SK-N-SH (cell line): ENCODE data around the gene SIX4. TPM values are rescaled to one million over a fixed set of nuclear protein-coding genes. Genes with fewer than 3 reads are reported as not detected.

Experiments
- CTCF ChIA-PET: fragments of 300-600, 350-600 bp; formaldehyde crosslinking; extraction: SDS; loops from one replicate; lab custom pipeline; 2021; lab: Yijun Ruan, JAX
- POLR2A ChIA-PET: fragments of 350-600 bp; sonication (Branson Sonifier 250); formaldehyde crosslinking; extraction: SDS; loops from one replicate; lab custom pipeline; 2020; ENCODE audit warnings: antibody characterized with exemption, inconsistent platforms; lab: Yijun Ruan, JAX
- DNase-seq: peaks from one replicate; pipeline ENCODE4 v3.0.0; 2012
- H2AFZ ChIP-seq: fragments of 200-600 bp; sonication (generic); 2 replicates; pipeline ENCODE4 v1.8.1; 2016; ENCODE audit warnings: antibody characterized with exemption, mild to moderate bottlenecking, low read depth
- H3F3A ChIP-seq: fragments of 200-600 bp; sonication (generic); replicated peaks from 2 replicates; pipeline ENCODE3; 2016; ENCODE audit warnings: antibody characterized with exemption, mild to moderate bottlenecking; ENCODE audit not compliant: insufficient read depth
- H3K27ac ChIP-seq, 2 experiments: fragments of 200-500 bp in 1 of 2; fragments of 200-600 bp in 1 of 2; sonication (Bioruptor generic) in 1 of 2; sonication (generic), shearing (Covaris generic) in 1 of 2; 2 replicates each; pipeline versions ENCODE4 v1.5.1 to v1.6.1; 2014 to 2016; ENCODE audit warnings: low read depth in 2 of 2, inconsistent platforms in 1 of 2, low read length in 1 of 2, mild to moderate bottlenecking in 1 of 2, mixed read lengths in 1 of 2
- H3K27me3 ChIP-seq: fragments of 200-600 bp; sonication (generic), shearing (Covaris generic); 2 replicates; pipeline ENCODE4 v1.6.1; 2016; ENCODE audit warnings: mixed run types; ENCODE audit not compliant: insufficient read depth
- H3K36me3 ChIP-seq, 2 experiments: fragments of 200-500 bp in 1 of 2; fragments of 200-600 bp in 1 of 2; sonication (Bioruptor generic) in 1 of 2; sonication (generic) in 1 of 2; replicated peaks in 1 of 2; 2 replicates each; pipeline versions ENCODE3 to v1.5.1; 2014 to 2016; ENCODE audit warnings: low read length in 1 of 2, mild to moderate bottlenecking in 1 of 2; ENCODE audit not compliant: insufficient read depth in 2 of 2, control insufficient read depth in 1 of 2
- H3K4me1 ChIP-seq, 2 experiments: fragments of 200-500 bp in 1 of 2; fragments of 200-600 bp in 1 of 2; sonication (Bioruptor generic) in 1 of 2; sonication (generic), shearing (Covaris generic) in 1 of 2; 2 replicates each; pipeline versions ENCODE4 v1.5.1 to v1.6.1; 2014 to 2016; ENCODE audit warnings: low read depth in 1 of 2, low read length in 1 of 2, mixed run types in 1 of 2; ENCODE audit not compliant: insufficient read depth in 2 of 2, control insufficient read depth in 1 of 2
- H3K4me2 ChIP-seq: fragments of 200-600 bp; sonication (generic), shearing (Covaris generic); 2 replicates; pipeline ENCODE4 v1.6.1; 2017; ENCODE audit warnings: mixed run types
- H3K4me3 ChIP-seq, 2 experiments: fragments of 200-500 bp in 1 of 2; fragments of 200-600 bp in 1 of 2; sonication (Bioruptor generic) in 1 of 2; sonication (generic), shearing (Covaris generic) in 1 of 2; 2 replicates each; pipeline versions ENCODE4 v1.5.1 to v1.8.1; 2014 to 2016; ENCODE audit warnings: low read depth in 2 of 2, inconsistent platforms in 1 of 2, low read length in 1 of 2, mild to moderate bottlenecking in 1 of 2, mixed read lengths in 1 of 2, moderate library complexity in 1 of 2
- H3K79me2 ChIP-seq: fragments of 200-600 bp; sonication (generic); 2 replicates; pipeline ENCODE4 v1.8.1; 2017; ENCODE audit warnings: mild to moderate bottlenecking; ENCODE audit not compliant: insufficient read depth
- H3K9ac ChIP-seq: fragments of 200-600 bp; sonication (generic); 2 replicates; pipeline ENCODE4 v1.6.1; 2017; ENCODE audit warnings: mixed run types
- H3K9me2 ChIP-seq: fragments of 200-600 bp; sonication (generic); 2 replicates; pipeline ENCODE4 v1.6.1; 2017; ENCODE audit warnings: mixed run types
- H3K9me3 ChIP-seq: fragments of 200-600 bp; sonication (generic); 2 replicates; pipeline ENCODE4 v1.6.1; 2017; ENCODE audit warnings: mixed run types, mild to moderate bottlenecking, moderate library complexity
- H4K20me1 ChIP-seq: fragments of 200-600 bp; sonication (generic); 2 replicates; pipeline ENCODE4 v1.6.1; 2017; ENCODE audit warnings: mild to moderate bottlenecking, mixed run types; ENCODE audit not compliant: insufficient read depth
- FOSL2 ChIP-seq: IDR thresholded peaks from 2 replicates; pipeline ENCODE4 v1.4.0; 2012; ENCODE audit warnings: low read depth, mild to moderate bottlenecking, moderate library complexity, borderline replicate concordance
- MAX ChIP-seq: IDR thresholded peaks from 2 replicates; pipeline ENCODE4 v1.4.0; 2012; ENCODE audit warnings: low read depth
- MXI1 ChIP-seq: IDR thresholded peaks from 2 replicates; pipeline ENCODE4 v1.6.1; 2012; ENCODE audit warnings: mild to moderate bottlenecking, low read depth, low read length, improper control_type of control experiment
- POLR2AphosphoS5 ChIP-seq: IDR thresholded peaks from 2 replicates; pipeline ENCODE4 v1.6.1; 2012; ENCODE audit warnings: low read depth, low read length
- RAD21 ChIP-seq: IDR thresholded peaks from 2 replicates; pipeline ENCODE4 v1.6.1; 2012; ENCODE audit warnings: mild to moderate bottlenecking, low read length
- SIN3A ChIP-seq: IDR thresholded peaks from 2 replicates; pipeline ENCODE4 v1.6.1; 2012; ENCODE audit warnings: low read depth, mild to moderate bottlenecking, low read length, moderate library complexity, borderline replicate concordance
- TAF1 ChIP-seq: IDR thresholded peaks from 2 replicates; pipeline ENCODE4 v1.6.1; 2012; ENCODE audit warnings: low read depth, mild to moderate bottlenecking, low read length, moderate library complexity, borderline replicate concordance
- WGBS: methylation state at CpG from one replicate; pipeline ENCODE4 v1.1.6; 2017; ENCODE audit warnings: low lambda C conversion rate; 5-methylcytosine and 5-hydroxymethylcytosine counted together
- polyA plus RNA-seq, 3 experiments: library from polyadenylated mRNA; depleted of rRNA; stranded (reverse); fragments of >200 nt; gene quantifications; 2 replicates each; pipeline ENCODE4 v1.2.3, GENCODE V29; 2012

Gene SIX4
- polyA plus RNA-seq, 1 of the 3 experiments (the other 2 are of a cell fraction) = 3.3 TPM

GRCh38 chr14:60723116-60723906 lies 840 bp downstream of the SIX4 start:
- peak overlapping the region; percentile 89 for H3K9ac ChIP-seq
- H2AFZ ChIP-seq = peak overlapping the region; percentile 79; the same call in 1 of the 2 replicates
- CTCF ChIA-PET = interaction anchor here (0.8 to 1.3 kb wide), 3 partner anchors 9 to 98 kb away, joined by 3 read pairs; no protein-coding TSS in a partner anchor
- DNase-seq = peak; percentile 72
- TF ChIP-seq POLR2AphosphoS5 (0 out of 2 replicates have a peak, but pooled peaks have one; percentile 13), FOSL2 (no peak), TAF1 (peak; percentile 34; the same call in 1 of the 2 replicates)
- H4K20me1 ChIP-seq = peaks cover 22% of the 10 kb centered on the region; the same call in 1 of the 2 replicates
- peaks cover 20% of the 10 kb centered on the region for H3F3A ChIP-seq
- peak overlapping the region; percentile 96 for H3K4me2 ChIP-seq
- peaks cover 11 to 15% of the 10 kb centered on the region in 2 experiments; a peak in 3 of 4 replicates for H3K4me1 ChIP-seq
- POLR2A ChIA-PET = no interaction called here
- peaks cover 17 to 18% of the 10 kb centered on the region in 2 experiments for H3K36me3 ChIP-seq
- WGBS = under 1% methylated on average over 22 of the region's 78 CpGs
- H3K79me2 ChIP-seq = peaks cover 56% of the 10 kb centered on the region
- no peaks in the 10 kb centered on the region for H3K27me3 ChIP-seq
- peak overlapping the region; percentile 82 to 95 for H3K4me3 ChIP-seq
- peak overlapping the region; percentile 16 to 89 for H3K27ac ChIP-seq
- H3K9me2 ChIP-seq = no peaks in the 10 kb centered on the region
- H3K9me3 ChIP-seq = no peaks in the 10 kb centered on the region

GRCh38 chr14:60722357-60723115 lies 1.6 kb downstream of the SIX4 start:
- ChIA-PET POLR2A (no interaction called here), CTCF (interaction anchor here (0.8 to 1.4 kb wide), 3 partner anchors 9 to 86 kb away, joined by 3 to 5 read pairs (median 3); no protein-coding TSS in a partner anchor)
- Histone ChIP-seq H3K27ac (peak overlapping the region; percentile 39 to 89; a peak in 3 of 4 replicates), H3K4me1 (peaks cover 13 to 15% of the 10 kb centered on the region in 2 experiments; a peak in 3 of 4 replicates), H3K36me3 (peaks cover 22 to 23% of the 10 kb centered on the region in 2 experiments), H3K4me3 (peak overlapping the region; percentile 82 to 95), H3K9ac (peak overlapping the region; percentile 89), H3K9me2 (no peaks in the 10 kb centered on the region), H3K27me3 (no peaks in the 10 kb centered on the region), H3F3A (peaks cover 20% of the 10 kb centered on the region), H4K20me1 (peaks cover 22% of the 10 kb centered on the region; the same call in 1 of the 2 replicates), H3K4me2 (peak overlapping the region; percentile 96), H3K79me2 (peaks cover 64% of the 10 kb centered on the region), H2AFZ (peak overlapping the region; percentile 47; the same call in 1 of the 2 replicates), H3K9me3 (no peaks in the 10 kb centered on the region)
- TF ChIP-seq RAD21 (no peak), MAX (peak; percentile 90), SIN3A (peak; percentile 77; the same call in 1 of the 2 replicates), MXI1 (peak; percentile 70; the same call in 1 of the 2 replicates), TAF1 (peak; percentile 7; the same call in 1 of the 2 replicates)
- WGBS = 1% methylated on average over 38 of the region's 60 CpGs
- peak; percentile 58 for DNase-seq
